ENCODE results near the gene ACP2. TPM values are rescaled to one million over a fixed set of nuclear protein-coding genes. Genes with fewer than 3 reads are reported as not detected.

The ACP2 gene
- total and polyA plus RNA-seq, 9 of the 15 experiments (the other 6 are each of a cell fraction or from before 2014, with no cell fraction given) = 1.9 to 20.0 (median 11.6) TPM

DNA sequence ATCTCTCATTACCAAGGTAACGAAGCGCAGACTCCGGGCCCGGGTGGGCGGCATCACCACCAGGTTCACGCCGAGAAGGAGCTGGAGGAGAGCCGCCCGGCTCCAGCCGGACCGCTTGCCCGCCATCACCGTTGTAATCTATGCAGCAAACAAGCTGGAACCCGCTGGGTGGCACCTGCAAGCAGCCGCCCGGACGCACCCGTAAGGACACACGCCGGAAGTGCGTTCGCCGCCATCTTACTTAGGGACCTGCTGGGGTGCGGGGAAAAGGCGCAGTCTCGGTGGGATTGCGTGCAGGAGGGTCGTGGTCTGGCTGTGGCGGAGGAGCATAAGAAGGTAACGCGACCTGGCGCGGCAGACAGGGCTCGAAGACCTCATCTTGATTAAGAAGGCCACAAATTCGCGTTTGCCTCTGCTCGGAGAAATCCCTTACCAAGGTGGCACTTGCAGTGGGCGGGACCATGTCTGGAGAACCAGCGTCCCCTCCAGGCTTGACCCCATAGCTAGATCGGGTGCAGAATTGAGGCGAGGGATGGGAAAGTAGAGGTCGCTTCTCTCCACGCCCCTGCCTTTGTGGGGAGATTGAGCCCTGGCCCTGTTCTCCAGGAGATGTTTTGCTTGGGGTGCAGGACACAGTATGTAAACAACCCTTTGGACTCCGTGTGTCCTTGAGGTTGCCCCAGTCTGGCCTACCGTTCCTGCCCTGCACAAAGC, at the start of gene ACP2 (continued):
- TF ChIP-seq, protein P1, sequence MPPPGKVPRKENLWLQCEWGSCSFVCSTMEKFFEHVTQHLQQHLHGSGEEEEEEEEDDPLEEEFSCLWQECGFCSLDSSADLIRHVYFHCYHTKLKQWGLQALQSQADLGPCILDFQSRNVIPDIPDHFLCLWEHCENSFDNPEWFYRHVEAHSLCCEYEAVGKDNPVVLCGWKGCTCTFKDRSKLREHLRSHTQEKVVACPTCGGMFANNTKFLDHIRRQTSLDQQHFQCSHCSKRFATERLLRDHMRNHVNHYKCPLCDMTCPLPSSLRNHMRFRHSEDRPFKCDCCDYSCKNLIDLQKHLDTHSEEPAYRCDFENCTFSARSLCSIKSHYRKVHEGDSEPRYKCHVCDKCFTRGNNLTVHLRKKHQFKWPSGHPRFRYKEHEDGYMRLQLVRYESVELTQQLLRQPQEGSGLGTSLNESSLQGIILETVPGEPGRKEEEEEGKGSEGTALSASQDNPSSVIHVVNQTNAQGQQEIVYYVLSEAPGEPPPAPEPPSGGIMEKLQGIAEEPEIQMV (tag; conservative IDR thresholded peaks at IDR 0.05; ENCODE audit: low read depth) = no peak
- no peak for TF ChIP-seq GTF3C2 (IDR thresholded peaks at IDR 0.05; ENCODE audit: borderline replicate concordance, extremely low read depth, insufficient read length)
- no peak for TF ChIP-seq ERF (CRISPR knock-in tag; IDR thresholded peaks at IDR 0.05)
- no peak for TF ChIP-seq KLF1 (tag; IDR thresholded peaks at IDR 0.05)
- no peak for TF ChIP-seq HNRNPH1 (optimal IDR thresholded peaks at IDR 0.05; ENCODE audit: low read depth, low read length)
- no peak for TF ChIP-seq ZNF551 (CRISPR knock-in tag; IDR thresholded peaks at IDR 0.05)
- TF ChIP-seq TCF3 (CRISPR knock-in tag; IDR thresholded peaks at IDR 0.05) = no peak
- peak; percentile 92 for TF ChIP-seq C11orf30 (IDR thresholded peaks at IDR 0.05; ENCODE audit: low read depth)
- TF ChIP-seq, protein P2, sequence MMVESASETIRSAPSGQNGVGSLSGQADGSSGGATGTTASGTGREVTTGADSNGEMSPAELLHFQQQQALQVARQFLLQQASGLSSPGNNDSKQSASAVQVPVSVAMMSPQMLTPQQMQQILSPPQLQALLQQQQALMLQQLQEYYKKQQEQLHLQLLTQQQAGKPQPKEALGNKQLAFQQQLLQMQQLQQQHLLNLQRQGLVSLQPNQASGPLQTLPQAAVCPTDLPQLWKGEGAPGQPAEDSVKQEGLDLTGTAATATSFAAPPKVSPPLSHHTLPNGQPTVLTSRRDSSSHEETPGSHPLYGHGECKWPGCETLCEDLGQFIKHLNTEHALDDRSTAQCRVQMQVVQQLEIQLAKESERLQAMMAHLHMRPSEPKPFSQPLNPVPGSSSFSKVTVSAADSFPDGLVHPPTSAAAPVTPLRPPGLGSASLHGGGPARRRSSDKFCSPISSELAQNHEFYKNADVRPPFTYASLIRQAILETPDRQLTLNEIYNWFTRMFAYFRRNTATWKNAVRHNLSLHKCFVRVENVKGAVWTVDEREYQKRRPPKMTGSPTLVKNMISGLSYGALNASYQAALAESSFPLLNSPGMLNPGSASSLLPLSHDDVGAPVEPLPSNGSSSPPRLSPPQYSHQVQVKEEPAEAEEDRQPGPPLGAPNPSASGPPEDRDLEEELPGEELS (CRISPR knock-in tag; IDR thresholded peaks at IDR 0.05; ENCODE audit: borderline replicate concordance) = 0 out of 2 replicates have a peak, but pooled peaks have one; percentile 53
- TF ChIP-seq TCFL5 (CRISPR knock-in tag; conservative IDR thresholded peaks at IDR 0.05) = no peak
- no peak for TF ChIP-seq ZNF696 (CRISPR knock-in tag; conservative IDR thresholded peaks at IDR 0.05)
- TF ChIP-seq CREB1 (IDR thresholded peaks at IDR 0.05) = peak; percentile 72; the same call in 1 of the 2 replicates
- peak; percentile 79 for TF ChIP-seq CREB1 (CRISPR knock-in tag; IDR thresholded peaks at IDR 0.05)
- TF ChIP-seq, protein P3, sequence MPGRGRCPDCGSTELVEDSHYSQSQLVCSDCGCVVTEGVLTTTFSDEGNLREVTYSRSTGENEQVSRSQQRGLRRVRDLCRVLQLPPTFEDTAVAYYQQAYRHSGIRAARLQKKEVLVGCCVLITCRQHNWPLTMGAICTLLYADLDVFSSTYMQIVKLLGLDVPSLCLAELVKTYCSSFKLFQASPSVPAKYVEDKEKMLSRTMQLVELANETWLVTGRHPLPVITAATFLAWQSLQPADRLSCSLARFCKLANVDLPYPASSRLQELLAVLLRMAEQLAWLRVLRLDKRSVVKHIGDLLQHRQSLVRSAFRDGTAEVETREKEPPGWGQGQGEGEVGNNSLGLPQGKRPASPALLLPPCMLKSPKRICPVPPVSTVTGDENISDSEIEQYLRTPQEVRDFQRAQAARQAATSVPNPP (IDR thresholded peaks at IDR 0.05; ENCODE audit: borderline replicate concordance, insufficient read depth, insufficient read length) = no peak
- TF ChIP-seq SIN3A (IDR thresholded peaks at IDR 0.05; ENCODE audit: borderline replicate concordance in 2 of 2, control insufficient read depth in 1 of 2, low read depth in 2 of 2, low read length in 2 of 2) = peak; percentile 54 to 87; a peak in 2 of 4 replicates
- no peak for TF ChIP-seq ZNF280B (CRISPR knock-in tag; IDR thresholded peaks at IDR 0.05)
- TF ChIP-seq ZFX (CRISPR knock-in tag; IDR thresholded peaks at IDR 0.05) = peak; percentile 78
- no peak for TF ChIP-seq TFAM (CRISPR knock-in tag; conservative IDR thresholded peaks at IDR 0.05)

All from K562 (cell line).